Epithelial cell of esophagus (primary cell): ENCODE results near the gene PTPRN2.
A peak's percentile ranks its signal among the peaks of the same experiment; 100 is the strongest.

Experiments used
- DNase-seq: peaks from one replicate; pipeline ENCODE4 v3.0.0; 2010; ENCODE audit warnings: low read depth
- H3K4me3 ChIP-seq: 2 replicates; pipeline ENCODE4 v1.5.1; 2011; ENCODE audit warnings: mild to moderate bottlenecking, low read length, control low read depth
- CTCF ChIP-seq: IDR thresholded peaks from 2 replicates; pipeline ENCODE4 v1.5.1; 2011; ENCODE audit warnings: low read depth, mild to moderate bottlenecking, low read length, control low read depth, inconsistent platforms; ENCODE audit not compliant: insufficient read depth; ENCODE audit errors: missing control alignments

Gene PTPRN2

GRCh38 chr7:158324397-158325360 lies 262.9 kb downstream of the PTPRN2 start:
- DNase-seq, result peak; percentile 74
- no peak overlapping the region for H3K4me3 ChIP-seq
- TF ChIP-seq CTCF, result no peak

GRCh38 chr7:158323741-158324396 lies 263.8 kb downstream of the PTPRN2 start:
- DNase-seq, result no peak
- H3K4me3 ChIP-seq, result no peak overlapping the region
- no peak for TF ChIP-seq CTCF

GRCh38 chr7:158322616-158323530 lies 264.8 kb downstream of the PTPRN2 start:
- DNase-seq, result no peak
- no peak for TF ChIP-seq CTCF
- H3K4me3 ChIP-seq, result no peak overlapping the region

GRCh38 chr7:158321936-158322615 lies 265.5 kb downstream of the PTPRN2 start:
- TF ChIP-seq CTCF, result no peak
- no peak overlapping the region for H3K4me3 ChIP-seq
- DNase-seq, result no peak

- DNase-seq, result no peak
- H3K4me3 ChIP-seq, result no peak overlapping the region
- no peak for TF ChIP-seq CTCF
These were observed 266.4 kb downstream of the PTPRN2 start for GRCh38 chr7:158321056-158321700.

GRCh38 chr7:158320328-158320727 lies 267.3 kb downstream of the PTPRN2 start:
- TF ChIP-seq CTCF, result no peak
- no peak overlapping the region for H3K4me3 ChIP-seq
- DNase-seq, result no peak
